Measurements from ENCODE around the gene GUCY2C.
"Not testable (repeated sequence)": the region's sequence is repeated elsewhere in the genome, so short reads cannot be mapped to it uniquely, and the experiment has no call there.

Gene GUCY2C

DNA sequence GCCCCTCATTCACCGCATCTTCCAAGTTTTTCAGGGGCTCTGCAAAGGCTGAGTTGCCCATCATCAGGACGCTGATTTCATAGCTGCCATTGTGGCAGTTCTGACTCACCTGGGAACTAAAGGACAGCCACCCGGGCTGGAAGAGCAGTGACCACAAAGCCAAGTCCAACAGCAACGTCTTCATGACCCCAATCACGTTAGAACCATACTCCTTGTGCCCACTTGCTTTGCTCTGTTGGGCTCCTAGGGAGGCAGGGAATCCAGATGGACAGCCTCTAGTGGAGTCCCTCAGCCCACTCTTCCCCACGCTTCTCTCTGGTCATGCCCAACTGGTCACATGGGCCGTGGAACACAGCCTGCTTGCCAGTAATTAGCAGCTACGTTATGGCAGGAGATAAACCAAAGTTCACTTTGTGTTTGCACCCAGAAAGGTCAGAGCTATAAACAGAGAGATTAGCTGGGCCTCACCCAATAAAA lies at the start of gene GUCY2C:
Gene GUCY2C, minus strand, starts transcription at position 335 of the 477 bp plus-strand sequence. Its CDS starts 151 bp downstream, at position 184.
- DNase-seq = no peak

DNA sequence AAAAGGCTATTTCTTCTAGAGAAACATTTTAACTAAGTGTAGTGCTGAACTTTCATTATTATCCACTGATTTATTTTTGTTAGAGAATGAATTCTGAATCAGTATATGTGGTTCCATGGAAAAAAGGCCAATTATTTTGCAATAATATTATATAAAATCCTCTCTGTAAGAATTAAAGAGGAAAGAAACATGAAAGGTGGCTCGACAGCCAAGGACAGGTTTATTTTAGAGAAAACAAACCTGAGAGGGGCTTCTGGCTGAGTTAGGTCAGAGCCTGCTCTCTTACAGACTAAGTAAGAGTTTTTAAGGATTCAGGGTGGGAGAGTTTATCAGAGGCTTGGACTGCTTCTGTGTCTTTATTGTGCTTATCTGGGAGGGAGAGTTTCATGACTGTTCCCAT lies 46.7 kb upstream of the GUCY2C start:
- DNase-seq = no peak

DNA sequence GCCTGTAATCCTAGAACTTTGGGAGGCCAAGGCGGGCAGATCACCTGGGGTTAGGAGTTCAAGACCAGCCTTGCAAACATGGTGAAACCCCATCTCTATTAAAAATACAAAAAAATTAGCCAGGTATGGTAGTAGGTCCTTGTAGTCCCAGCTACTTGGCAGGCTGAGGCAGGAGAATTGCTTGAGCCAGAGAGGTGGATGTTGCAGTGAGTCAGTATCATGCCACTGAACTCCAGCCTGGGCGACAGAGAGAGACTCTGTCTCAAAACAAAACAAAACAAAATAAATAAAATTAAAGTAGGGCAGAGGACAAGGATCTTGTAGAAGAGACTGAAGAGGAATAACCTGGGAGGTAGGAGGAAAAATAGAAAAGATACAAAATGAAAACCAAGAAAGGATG lies 45.5 kb upstream of the GUCY2C start:
- no peak for DNase-seq

GRCh38 chr12:14741153-14741552 lies 44.8 kb upstream of the GUCY2C start:
- DNase-seq = no peak

GRCh38 chr12:14736441-14736840 lies 40.0 kb upstream of the GUCY2C start:
- DNase-seq = not testable (repeated sequence)

GRCh38 chr12:14731821-14732220 lies 35.4 kb upstream of the GUCY2C start:
- no peak for DNase-seq

- no peak for DNase-seq
Measured at GRCh38 chr12:14729586-14729985, 33.2 kb upstream of the GUCY2C start.

GRCh38 chr12:14723763-14724162 lies 27.4 kb upstream of the GUCY2C start:
- DNase-seq = peak; percentile 64

DNA sequence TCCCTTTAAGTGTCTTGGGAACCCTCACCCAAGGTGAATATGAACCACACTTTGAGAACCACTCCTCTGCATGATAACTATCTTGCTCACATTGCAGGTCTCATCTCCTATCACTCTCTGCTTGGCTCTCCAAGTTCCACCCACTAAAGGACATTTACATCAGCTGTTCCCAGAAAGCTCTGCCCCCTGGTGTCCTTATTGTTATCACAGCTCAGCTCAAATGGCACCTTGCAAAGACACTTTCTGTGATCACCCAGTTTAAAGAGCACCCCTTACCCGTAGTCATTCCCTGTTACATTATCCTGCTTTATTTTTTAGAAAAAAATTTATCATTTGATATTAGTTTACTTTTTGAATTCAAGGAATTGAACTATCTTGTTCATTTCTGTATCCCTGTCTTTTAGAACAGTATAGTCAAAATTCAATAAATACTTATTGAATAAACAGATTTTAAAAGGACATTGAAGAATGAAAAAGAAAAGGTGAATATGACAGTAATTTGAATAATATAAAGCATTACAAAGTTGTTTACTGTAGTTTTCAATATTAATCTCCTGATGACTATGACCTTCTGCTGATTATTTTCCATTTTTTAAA lies 20.5 kb upstream of the GUCY2C start:
- peak; percentile 54 for DNase-seq

DNA sequence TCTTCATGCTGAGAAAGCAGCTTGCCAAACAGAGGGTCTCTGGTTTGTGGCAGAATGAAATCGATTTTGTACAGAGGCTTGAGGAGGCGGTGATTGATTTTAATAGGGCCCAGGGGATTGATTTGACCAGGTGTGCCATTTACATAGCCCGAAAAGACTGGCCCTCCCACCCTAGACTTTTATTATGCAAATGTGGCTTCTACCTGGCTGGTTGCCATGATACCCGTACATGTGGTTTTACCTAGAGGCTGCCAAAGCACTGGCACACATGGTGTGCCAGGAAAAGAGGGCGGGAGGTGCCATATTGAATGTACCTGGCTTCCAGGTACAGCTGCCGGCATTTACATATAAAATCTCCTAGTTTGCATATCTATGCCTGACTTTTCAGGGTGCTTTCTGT lies 18.0 kb upstream of the GUCY2C start:
- no peak for DNase-seq

DNA sequence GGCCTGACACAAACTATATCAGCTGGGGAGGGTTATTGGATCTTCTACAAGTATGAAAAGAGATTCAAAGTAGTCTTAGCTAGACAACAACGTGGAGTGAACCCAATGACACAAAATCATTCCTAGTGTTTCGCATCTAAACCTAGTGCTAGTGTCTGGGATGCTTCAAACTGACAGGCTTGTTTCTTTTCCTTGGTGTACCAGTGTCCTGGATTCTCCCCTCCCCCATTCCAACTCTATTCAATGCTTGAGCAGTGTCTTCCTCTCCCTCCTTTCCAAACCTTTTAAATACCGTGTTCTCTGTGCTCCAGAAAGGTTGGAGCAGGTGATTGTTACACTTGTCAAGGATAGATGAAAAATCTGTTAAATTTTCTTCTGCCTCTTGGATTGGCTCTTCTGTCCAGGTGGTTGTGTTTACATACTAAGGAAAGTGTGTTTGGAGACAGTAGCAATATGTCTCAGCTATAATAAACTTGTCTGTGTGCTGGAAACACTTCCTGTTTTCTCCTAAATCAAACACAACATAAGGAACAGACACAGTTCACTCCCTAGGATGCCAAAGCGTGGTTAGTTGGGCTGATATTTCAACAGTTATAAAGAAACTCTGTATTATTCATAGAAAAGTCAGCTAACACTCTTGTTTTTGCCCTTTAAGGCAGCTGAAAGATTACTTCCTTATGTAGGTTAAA lies 14.4 kb upstream of the GUCY2C start:
- DNase-seq = no peak

- DNase-seq = no peak
Measured at GRCh38 chr12:14701809-14702568, 5.6 kb upstream of the GUCY2C start.

- no peak for DNase-seq
Measured at GRCh38 chr12:14700935-14701334, 4.5 kb upstream of the GUCY2C start.

DNA sequence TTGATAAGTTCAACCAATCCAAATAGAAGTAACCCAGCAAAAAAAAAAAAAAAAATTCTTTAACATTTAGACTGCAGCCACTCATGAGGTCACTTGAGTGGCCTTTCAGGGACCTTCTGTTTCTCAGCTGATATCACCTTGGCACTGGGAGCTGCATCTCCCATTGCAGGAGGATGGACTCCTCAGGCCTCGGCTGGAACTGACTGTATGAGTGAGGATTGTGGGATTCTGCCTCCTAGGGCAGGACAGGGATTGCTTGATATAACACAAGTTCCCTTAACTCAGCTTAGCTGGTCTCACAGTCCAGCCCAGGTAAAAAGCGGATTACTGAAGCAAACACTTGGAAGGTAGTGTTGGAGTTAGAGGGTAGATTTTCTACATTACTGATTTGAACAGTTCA lies 3.5 kb upstream of the GUCY2C start:
- no peak for DNase-seq

GRCh38 chr12:14698555-14698954 lies 2.2 kb upstream of the GUCY2C start:
- no peak for DNase-seq

DNA sequence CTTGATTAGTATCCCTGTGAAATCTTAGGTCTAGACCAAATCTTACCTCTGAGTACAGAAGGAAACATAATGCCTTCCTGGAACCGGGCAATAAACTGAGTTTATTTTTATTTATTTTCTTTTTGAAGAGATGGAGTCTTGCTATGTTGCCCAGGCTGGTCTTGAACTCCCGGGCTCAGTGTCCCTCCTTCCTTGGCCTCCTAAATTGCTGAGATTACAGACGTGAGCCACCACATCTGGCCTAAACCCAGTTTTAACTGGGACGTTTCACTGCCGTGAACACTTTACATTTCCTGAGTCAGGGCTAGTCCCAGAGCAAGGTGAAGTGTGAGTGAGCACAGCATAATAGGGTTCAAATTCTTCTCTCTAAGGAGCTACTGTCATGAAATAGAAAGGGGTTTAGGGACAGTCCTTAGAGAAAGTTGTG lies 671 bp downstream of the GUCY2C start:
- DNase-seq = no peak

DNA sequence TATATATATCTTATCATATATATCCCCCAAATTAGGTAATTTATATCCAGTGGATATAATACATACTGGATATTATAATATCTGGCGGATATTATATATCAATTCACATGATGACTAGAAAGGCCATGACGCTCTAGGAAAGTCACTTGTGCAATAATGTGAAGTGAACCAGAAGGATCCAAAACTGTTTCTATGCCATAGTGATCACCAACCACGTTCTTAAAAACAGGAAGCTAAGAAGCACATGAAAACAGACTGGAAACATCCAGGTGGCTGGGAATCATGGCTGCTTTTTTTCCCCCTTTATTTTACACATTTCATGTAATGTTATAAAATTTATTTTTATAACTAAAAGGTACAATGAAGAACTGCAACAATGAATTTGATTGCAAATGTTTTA lies 1.4 kb downstream of the GUCY2C start:
- DNase-seq = no peak

DNA sequence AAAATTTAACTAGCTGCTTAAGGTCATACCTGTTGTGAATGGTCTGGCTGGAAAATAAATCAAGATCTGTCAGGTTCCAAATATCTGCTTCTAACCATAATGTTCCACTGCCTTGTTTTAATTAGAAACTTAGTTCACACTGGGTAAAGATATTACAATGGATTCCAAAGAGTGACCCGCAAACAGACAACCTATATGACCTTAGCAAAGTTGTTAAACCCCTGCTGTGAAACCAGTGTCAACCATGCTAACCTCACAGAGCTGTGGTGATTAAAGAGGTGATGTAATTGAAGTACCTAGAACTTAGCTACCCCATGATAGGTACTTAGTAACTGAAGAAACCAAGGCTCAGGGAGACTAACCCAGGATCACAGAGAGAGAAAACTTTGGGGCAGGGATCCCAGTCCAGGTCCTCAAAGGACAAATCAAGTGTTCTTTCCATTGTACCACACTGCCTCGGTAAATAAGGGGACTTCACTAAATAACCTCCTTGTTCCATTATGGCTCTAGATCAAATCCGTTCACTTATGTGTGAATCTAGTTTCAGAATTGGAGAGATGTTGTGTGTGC lies 2.2 kb downstream of the GUCY2C start:
- no peak for DNase-seq

DNA sequence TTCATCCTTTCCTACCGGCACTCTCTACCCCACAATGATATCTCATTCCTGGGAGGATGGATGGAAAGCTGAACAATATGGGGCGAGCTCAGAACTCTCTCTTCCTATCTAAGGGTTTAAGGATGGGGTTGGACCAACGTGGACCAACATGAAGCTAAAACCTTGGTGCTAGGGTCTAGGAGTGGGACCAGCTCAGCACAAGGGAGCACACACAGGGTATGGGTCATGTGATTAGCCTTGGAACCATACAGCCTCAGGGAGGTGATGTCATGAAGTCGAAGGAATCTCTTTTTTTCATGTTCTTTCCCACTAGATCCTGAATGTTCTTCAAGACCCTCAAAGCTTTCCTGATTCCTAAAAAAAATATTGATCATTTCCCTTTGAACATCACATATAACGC lies 3.3 kb downstream of the GUCY2C start:
- no peak for DNase-seq

DNA sequence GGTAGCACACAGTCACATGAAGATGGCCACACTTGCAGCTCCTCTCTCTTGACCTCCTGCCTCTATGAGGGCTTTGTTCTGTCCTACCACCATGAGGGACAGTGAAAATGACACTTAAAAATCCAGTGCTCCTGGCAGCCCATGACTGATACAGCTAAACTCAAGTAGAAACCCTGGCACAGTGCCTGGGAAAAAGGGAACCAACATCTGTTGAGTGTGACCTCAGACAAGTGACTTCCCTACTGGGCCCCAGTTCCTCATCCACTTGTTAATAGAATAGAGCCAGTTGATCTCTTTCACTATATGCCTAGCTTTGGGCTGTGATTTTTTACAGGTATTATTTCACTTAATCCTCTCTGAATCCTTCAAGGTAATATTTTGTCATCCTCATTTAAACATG lies 4.8 kb downstream of the GUCY2C start:
- DNase-seq = no peak

- DNase-seq = no peak
Measured at GRCh38 chr12:14689996-14690395, 6.4 kb downstream of the GUCY2C start.

GRCh38 chr12:14689144-14689543 lies 7.3 kb downstream of the GUCY2C start:
- DNase-seq = no peak

DNA sequence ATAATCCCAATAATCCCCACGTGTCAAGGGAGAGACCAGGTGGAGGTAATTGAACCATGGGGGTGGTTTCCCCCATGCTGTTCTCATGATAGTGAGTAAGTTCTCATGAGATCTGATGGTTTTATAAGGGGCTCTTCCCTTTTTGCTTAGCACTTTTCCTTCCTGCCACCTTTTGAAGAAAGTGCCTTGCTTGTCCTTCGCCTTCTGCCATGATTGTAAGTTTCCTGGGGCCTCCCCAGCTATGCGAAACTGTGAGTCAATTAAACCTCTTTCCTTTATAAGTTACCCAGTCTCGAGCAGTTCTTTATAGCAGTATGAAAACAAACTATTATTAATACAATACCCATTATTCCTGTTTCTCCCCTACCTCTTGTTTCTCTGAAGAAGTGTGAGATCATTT lies 14.2 kb downstream of the GUCY2C start:
- not testable (repeated sequence) for DNase-seq

DNA sequence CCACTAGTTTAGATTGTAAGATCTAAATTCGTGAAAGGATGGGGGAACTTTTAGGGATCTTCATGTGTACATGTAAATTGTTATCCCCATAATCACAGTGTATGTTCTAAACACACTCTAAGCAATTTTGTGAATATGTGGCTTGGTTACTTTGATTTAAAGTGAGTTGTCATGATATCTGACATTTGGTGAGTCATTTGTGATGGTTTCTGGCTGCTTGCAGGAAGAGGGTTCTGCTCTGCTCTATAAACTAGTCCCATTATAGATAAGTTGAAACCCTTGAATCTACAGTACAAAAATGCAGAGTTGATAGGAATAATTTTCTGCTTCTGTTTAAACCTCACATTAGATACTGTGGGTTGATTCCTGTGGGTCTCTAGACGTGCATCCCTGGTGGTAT lies 14.8 kb downstream of the GUCY2C start:
- DNase-seq = no peak

All from activated CD4-positive, alpha-beta T cell treated with anti-CD3 and anti-CD28 coated beads, Interleukin-2, amount 50 U/mL, for 16 hours (primary cell).